ENCODE data around the gene PSKH1. TPM values are rescaled to one million over a fixed set of nuclear protein-coding genes. Genes with fewer than 3 reads are reported as not detected.

PSKH1 gene
- total and polyA plus RNA-seq, 4 donors: 15.2 to 30.4 (median 22.9) TPM

DNA sequence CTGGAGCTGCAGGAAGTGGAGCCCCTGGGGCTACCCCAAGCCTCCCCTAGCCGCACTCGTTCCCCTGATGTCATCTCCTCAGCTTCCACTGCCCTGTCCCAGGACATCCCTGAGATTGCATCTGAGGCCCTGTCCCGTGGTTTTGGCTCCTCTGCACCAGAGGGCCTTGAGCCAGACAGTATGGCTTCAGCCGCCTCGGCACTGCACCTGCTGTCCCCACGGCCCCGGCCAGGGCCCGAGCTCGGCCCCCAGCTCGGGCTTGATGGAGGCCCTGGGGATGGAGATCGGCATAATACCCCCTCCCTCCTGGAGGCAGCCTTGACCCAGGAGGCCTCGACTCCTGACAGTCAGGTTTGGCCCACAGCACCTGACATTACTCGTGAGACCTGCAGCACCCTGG is 12.5 kb upstream of the PSKH1 start:
- peaks cover 0 to 18% of the 10 kb centered on the region in 2 donors for H3K36me3 ChIP-seq (ENCODE audit: control insufficient read depth in 1 of 2, insufficient read depth in 2 of 2, low read length in 1 of 2)
- H3K4me1 ChIP-seq (ENCODE audit: control insufficient read depth in 1 of 2, insufficient read depth in 2 of 2, low read length in 2 of 2): no peaks in the 10 kb centered on the region
- ATAC-seq (ENCODE audit: low FRiP score) (no peak), DNase-seq (no peak)
- no peaks in the 10 kb centered on the region for H3K9me3 ChIP-seq (ENCODE audit: control insufficient read depth, low read length)
- H3K27me3 ChIP-seq (ENCODE audit: control insufficient read depth in 1 of 2, insufficient read depth in 2 of 2, low read length in 1 of 2): no peaks in the 10 kb centered on the region
- intact Hi-C loops (cut with DNase I): loop anchor here in 1 of 2 donors (5.0 kb wide), 1 partner anchor 38 kb away; the partner anchor contains the start of gene THAP11
- 89 to 93% methylated on average over 13 of the region's 13 CpGs for WGBS, 2 donors
- no peak overlapping the region for H3K27ac ChIP-seq (ENCODE audit: low read depth in 1 of 2, low read length in 2 of 2)
- H3K4me3 ChIP-seq (ENCODE audit: low read length in 2 of 2): no peak overlapping the region

DNA sequence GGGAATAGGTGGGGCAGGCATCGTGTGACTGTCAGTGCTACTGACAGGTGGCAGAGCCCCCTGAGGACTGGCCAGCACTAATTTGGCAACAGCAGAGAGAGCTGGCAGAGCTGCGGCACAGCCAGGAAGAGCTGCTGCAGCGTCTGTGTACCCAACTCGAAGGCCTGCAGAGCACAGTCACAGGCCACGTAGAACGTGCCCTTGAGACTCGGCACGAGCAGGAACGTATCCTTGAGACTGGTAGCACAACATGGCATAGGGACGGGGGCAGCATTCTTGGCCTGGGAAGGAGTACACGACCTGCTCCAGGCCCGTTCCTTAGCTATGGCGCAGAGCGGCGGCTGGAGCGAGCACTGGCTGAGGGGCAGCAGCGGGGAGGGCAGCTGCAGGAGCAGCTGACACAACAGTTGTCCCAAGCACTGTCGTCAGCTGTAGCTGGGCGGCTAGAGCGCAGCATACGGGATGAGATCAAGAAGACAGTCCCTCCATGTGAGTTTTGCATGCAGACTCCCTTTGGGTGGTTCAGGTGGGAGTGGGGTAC is 11.4 kb upstream of the PSKH1 start:
- Histone ChIP-seq H3K27ac (ENCODE audit: low read depth in 1 of 2, low read length in 2 of 2) (no peak overlapping the region), H3K27me3 (ENCODE audit: control insufficient read depth in 1 of 2, insufficient read depth in 2 of 2, low read length in 1 of 2) (no peaks in the 10 kb centered on the region), H3K9me3 (ENCODE audit: control insufficient read depth, low read length) (no peaks in the 10 kb centered on the region), H3K4me1 (ENCODE audit: control insufficient read depth in 1 of 2, insufficient read depth in 2 of 2, low read length in 2 of 2) (no peaks in the 10 kb centered on the region), H3K36me3 (ENCODE audit: control insufficient read depth in 1 of 2, insufficient read depth in 2 of 2, low read length in 1 of 2) (peaks cover 0 to 18% of the 10 kb centered on the region in 2 donors), H3K4me3 (ENCODE audit: low read length in 2 of 2) (no peak overlapping the region)
- WGBS, 2 donors: 88 to 89% methylated on average over 21 of the region's 21 CpGs
- intact Hi-C loops (cut with DNase I): loop anchor here in 1 of 2 donors (5.0 kb wide), 1 partner anchor 39 kb away; the partner anchor contains the start of gene THAP11
- no peak for ATAC-seq (ENCODE audit: low FRiP score)
- no peak for DNase-seq

DNA sequence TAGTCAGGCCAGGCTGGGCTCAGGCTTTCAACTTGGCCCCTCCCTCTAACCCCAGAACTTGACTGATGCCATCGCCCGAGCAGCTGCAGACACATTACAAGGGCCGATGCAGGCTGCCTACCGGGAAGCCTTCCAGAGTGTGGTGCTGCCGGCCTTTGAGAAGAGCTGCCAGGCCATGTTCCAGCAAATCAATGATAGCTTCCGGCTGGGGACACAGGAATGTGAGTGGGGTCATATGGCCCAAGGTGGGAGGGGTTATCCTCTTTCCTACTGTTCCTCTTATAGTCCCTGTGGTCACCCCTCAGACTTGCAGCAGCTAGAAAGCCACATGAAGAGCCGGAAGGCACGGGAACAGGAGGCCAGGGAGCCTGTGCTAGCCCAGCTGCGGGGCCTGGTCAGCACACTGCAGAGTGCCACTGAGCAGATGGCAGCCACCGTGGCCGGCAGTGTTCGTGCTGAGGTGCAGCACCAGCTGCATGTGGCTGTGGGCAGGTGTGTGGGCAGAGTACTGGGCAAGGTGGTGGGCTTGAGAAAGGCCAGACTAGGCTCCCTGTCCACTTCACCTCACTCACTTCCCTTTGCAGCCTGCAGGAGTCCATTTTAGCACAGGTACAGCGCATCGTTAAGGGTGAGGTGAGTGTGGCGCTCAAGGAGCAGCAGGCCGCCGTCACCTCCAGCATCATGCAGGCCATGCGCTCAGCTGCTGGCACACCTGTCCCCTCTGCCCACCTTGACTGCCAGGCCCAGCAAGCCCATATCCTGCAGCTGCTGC is 10.5 kb upstream of the PSKH1 start:
- Histone ChIP-seq H3K4me3 (ENCODE audit: low read length in 2 of 2) (no peak overlapping the region), H3K9me3 (ENCODE audit: control insufficient read depth, low read length) (no peaks in the 10 kb centered on the region), H3K36me3 (ENCODE audit: control insufficient read depth in 1 of 2, insufficient read depth in 2 of 2, low read length in 1 of 2) (peaks cover 0 to 16% of the 10 kb centered on the region in 2 donors), H3K4me1 (ENCODE audit: control insufficient read depth in 1 of 2, insufficient read depth in 2 of 2, low read length in 2 of 2) (no peaks in the 10 kb centered on the region), H3K27ac (ENCODE audit: low read depth in 1 of 2, low read length in 2 of 2) (no peak overlapping the region), H3K27me3 (ENCODE audit: control insufficient read depth in 1 of 2, insufficient read depth in 2 of 2, low read length in 1 of 2) (no peaks in the 10 kb centered on the region)
- DNase-seq: no peak
- WGBS, 2 donors: 65 to 70% methylated on average over 18 of the region's 18 CpGs
- intact Hi-C loops (cut with DNase I): loop anchor here in 1 of 2 donors (5.0 kb wide), 1 partner anchor 40 kb away; the partner anchor contains the start of gene THAP11
- ATAC-seq (ENCODE audit: low FRiP score): no peak

DNA sequence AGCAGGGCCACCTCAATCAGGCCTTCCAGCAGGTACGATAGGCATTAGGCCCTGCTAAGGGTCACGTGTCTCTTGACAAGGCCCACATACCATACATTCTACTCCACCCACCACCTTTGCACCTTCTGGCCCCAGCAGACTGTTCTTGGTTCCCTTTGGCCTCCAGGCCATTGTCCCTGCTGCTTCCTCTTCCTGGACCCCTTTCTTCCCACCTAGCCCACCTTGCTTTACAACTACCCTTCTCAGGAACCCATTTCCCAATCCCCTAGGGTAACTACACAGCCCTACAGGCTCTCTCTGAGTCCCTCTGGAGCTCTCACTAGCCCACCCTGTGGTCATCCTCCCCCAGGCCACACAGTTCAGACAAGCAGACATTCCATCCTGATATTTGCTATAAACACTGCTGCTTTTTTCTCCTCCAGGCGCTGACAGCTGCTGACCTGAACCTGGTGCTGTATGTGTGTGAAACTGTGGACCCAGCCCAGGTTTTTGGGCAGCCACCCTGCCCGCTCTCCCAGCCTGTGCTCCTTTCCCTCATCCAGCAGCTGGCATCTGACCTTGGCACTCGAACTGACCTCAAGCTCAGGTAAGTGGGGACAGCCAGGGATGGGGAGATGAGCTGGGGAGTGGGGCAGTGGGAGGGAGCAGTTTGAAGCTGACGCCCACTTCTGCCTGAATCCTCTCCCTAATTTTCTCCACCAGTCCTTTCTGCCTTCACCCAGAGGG is 9.7 kb upstream of the PSKH1 start:
- peaks cover 0 to 12% of the 10 kb centered on the region in 2 donors for H3K36me3 ChIP-seq (ENCODE audit: control insufficient read depth in 1 of 2, insufficient read depth in 2 of 2, low read length in 1 of 2)
- no peaks in the 10 kb centered on the region for H3K4me1 ChIP-seq (ENCODE audit: control insufficient read depth in 1 of 2, insufficient read depth in 2 of 2, low read length in 2 of 2)
- H3K27me3 ChIP-seq (ENCODE audit: control insufficient read depth in 1 of 2, insufficient read depth in 2 of 2, low read length in 1 of 2): no peaks in the 10 kb centered on the region
- whole genome bisulfite sequencing, 2 donors: 71 to 72% methylated on average over 6 of the region's 6 CpGs
- intact Hi-C loops (cut with DNase I): loop anchor here in 1 of 2 donors (5.0 kb wide), 1 partner anchor 41 kb away; the partner anchor contains the start of gene THAP11
- no peaks in the 10 kb centered on the region for H3K9me3 ChIP-seq (ENCODE audit: control insufficient read depth, low read length)
- H3K4me3 ChIP-seq (ENCODE audit: low read length in 2 of 2): no peak overlapping the region
- ATAC-seq (ENCODE audit: low FRiP score): no peak
- H3K27ac ChIP-seq (ENCODE audit: low read depth in 1 of 2, low read length in 2 of 2): no peak overlapping the region
- no peak for DNase-seq

DNA sequence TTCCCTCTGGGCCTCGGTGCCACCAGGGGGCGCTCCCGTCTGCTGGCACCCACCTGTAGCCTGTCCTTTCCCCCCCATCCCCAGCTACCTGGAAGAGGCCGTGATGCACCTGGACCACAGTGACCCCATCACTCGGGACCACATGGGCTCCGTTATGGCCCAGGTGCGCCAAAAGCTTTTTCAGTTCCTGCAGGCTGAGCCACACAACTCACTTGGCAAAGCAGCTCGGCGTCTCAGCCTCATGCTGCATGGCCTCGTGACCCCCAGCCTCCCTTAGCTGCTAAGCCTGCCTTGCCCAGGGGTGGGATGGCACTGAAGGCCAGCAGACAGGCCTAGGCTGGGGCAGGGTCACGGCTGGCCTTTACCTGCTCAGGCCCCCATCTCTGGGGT is 9.2 kb upstream of the PSKH1 start:
- intact Hi-C loops (cut with DNase I): loop anchor here (1.0 to 5.0 kb wide), 3 partner anchors 42 to 44 kb away; partner anchors contain the start of gene THAP11 (in 1 of the 2)
- Histone ChIP-seq H3K36me3 (ENCODE audit: control insufficient read depth in 1 of 2, insufficient read depth in 2 of 2, low read length in 1 of 2) (peaks cover 0 to 12% of the 10 kb centered on the region in 2 donors), H3K4me1 (ENCODE audit: control insufficient read depth in 1 of 2, insufficient read depth in 2 of 2, low read length in 2 of 2) (no peaks in the 10 kb centered on the region), H3K27me3 (ENCODE audit: control insufficient read depth in 1 of 2, insufficient read depth in 2 of 2, low read length in 1 of 2) (no peaks in the 10 kb centered on the region), H3K9me3 (ENCODE audit: control insufficient read depth, low read length) (no peaks in the 10 kb centered on the region), H3K27ac (ENCODE audit: low read depth in 1 of 2, low read length in 2 of 2) (peak overlapping the region in 1 of 2 donors; percentile 6), H3K4me3 (ENCODE audit: low read length in 2 of 2) (no peak overlapping the region)
- 58% methylated on average over 11 of the region's 11 CpGs for WGBS, 2 donors
- DNase-seq (peak; percentile 70 to 89), ATAC-seq (ENCODE audit: low FRiP score) (peak; percentile 62)

DNA sequence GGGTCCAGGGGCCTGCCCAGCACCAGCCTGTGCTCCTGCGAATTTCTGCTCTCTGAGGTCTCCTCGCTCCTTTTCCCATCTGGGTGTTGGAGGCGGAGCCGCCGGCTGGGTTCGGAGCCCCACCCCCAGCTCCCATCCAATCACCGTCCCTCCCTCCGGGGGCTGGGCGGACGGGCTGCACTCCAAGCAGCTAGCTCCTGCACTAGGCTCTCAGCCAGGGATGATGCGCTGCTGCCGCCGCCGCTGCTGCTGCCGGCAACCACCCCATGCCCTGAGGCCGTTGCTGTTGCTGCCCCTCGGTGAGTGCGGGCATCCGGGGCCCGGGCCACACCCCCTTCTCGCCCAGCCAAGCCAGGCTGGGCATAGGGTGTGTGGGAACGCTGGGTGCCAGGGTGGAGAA is 8.4 kb upstream of the PSKH1 start, which contains the start of gene NRN1L:
NRN1L (plus strand) TSS at position 202 of the 400 bp plus-strand sequence; CDS start at position 221, 19 bp downstream.
- ATAC-seq (ENCODE audit: low FRiP score) (peak; percentile 92), DNase-seq (peak; percentile 91 to 96)
- H3K36me3 ChIP-seq (ENCODE audit: control insufficient read depth in 1 of 2, insufficient read depth in 2 of 2, low read length in 1 of 2): peaks cover 0 to 12% of the 10 kb centered on the region in 2 donors
- whole genome bisulfite sequencing, 2 donors: 5 to 10% methylated on average over 21 to 22 of the region's 22 CpGs
- H3K27me3 ChIP-seq (ENCODE audit: control insufficient read depth in 1 of 2, insufficient read depth in 2 of 2, low read length in 1 of 2): no peaks in the 10 kb centered on the region
- intact Hi-C loops (cut with DNase I): loop anchor here (1.0 to 5.0 kb wide), 3 partner anchors 42 to 44 kb away; partner anchors contain the start of gene THAP11 (in 1 of the 2)
- H3K27ac ChIP-seq (ENCODE audit: low read depth in 1 of 2, low read length in 2 of 2): peak within 1 kb of the TSS in 1 of 2 donors; percentile 19
- no peaks in the 10 kb centered on the region for H3K4me1 ChIP-seq (ENCODE audit: control insufficient read depth in 1 of 2, insufficient read depth in 2 of 2, low read length in 2 of 2)
- no peak within 1 kb of the TSS for H3K4me3 ChIP-seq (ENCODE audit: low read length in 2 of 2)
- no peaks in the 10 kb centered on the region for H3K9me3 ChIP-seq (ENCODE audit: control insufficient read depth, low read length)

DNA sequence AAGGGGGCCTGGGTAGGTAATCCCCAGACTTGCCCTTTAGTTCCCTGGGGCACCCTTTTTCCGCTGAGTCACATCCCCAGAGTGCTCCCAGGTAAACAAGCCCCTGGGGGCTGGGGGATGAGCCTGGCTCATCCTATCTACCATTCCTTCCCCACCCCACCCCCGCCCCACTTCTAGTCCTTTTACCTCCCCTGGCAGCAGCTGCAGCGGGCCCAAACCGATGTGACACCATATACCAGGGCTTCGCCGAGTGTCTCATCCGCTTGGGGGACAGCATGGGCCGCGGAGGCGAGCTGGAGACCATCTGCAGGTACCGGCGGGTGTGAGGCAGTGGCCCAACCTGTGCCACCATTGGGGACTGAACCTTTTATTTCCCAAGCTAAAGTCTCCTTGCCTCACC is 7.5 kb upstream of the PSKH1 start:
- Histone ChIP-seq H3K27ac (ENCODE audit: low read depth in 1 of 2, low read length in 2 of 2) (peak overlapping the region in 1 of 2 donors; percentile 2), H3K4me1 (ENCODE audit: control insufficient read depth in 1 of 2, insufficient read depth in 2 of 2, low read length in 2 of 2) (no peaks in the 10 kb centered on the region), H3K27me3 (ENCODE audit: control insufficient read depth in 1 of 2, insufficient read depth in 2 of 2, low read length in 1 of 2) (no peaks in the 10 kb centered on the region), H3K9me3 (ENCODE audit: control insufficient read depth, low read length) (no peaks in the 10 kb centered on the region), H3K4me3 (ENCODE audit: low read length in 2 of 2) (no peak overlapping the region), H3K36me3 (ENCODE audit: control insufficient read depth in 1 of 2, insufficient read depth in 2 of 2, low read length in 1 of 2) (peaks cover 0 to 12% of the 10 kb centered on the region in 2 donors)
- intact Hi-C loops (cut with DNase I): no loop called here
- DNase-seq: no peak
- no peak for ATAC-seq (ENCODE audit: low FRiP score)
- WGBS, 2 donors: 90 to 92% methylated on average over 12 of the region's 12 CpGs

DNA sequence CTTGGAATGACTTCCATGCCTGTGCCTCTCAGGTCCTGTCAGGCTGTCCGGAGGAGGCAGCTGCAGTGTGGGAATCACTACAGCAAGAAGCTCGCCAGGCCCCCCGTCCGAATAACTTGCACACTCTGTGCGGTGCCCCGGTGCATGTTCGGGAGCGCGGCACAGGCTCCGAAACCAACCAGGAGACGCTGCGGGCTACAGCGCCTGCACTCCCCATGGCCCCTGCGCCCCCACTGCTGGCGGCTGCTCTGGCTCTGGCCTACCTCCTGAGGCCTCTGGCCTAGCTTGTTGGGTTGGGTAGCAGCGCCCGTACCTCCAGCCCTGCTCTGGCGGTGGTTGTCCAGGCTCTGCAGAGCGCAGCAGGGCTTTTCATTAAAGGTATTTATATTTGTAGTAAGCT is 7.1 kb upstream of the PSKH1 start:
- H3K27ac ChIP-seq (ENCODE audit: low read depth in 1 of 2, low read length in 2 of 2): no peak overlapping the region
- no peak for ATAC-seq (ENCODE audit: low FRiP score)

More for the DNA sequence above, 7.1 kb upstream of the PSKH1 start:
- WGBS, 2 donors: 91 to 93% methylated on average over 19 of the region's 19 CpGs
- Histone ChIP-seq H3K4me3 (ENCODE audit: low read length in 2 of 2) (no peak overlapping the region), H3K9me3 (ENCODE audit: control insufficient read depth, low read length) (no peaks in the 10 kb centered on the region), H3K4me1 (ENCODE audit: control insufficient read depth in 1 of 2, insufficient read depth in 2 of 2, low read length in 2 of 2) (no peaks in the 10 kb centered on the region), H3K27me3 (ENCODE audit: control insufficient read depth in 1 of 2, insufficient read depth in 2 of 2, low read length in 1 of 2) (no peaks in the 10 kb centered on the region), H3K36me3 (ENCODE audit: control insufficient read depth in 1 of 2, insufficient read depth in 2 of 2, low read length in 1 of 2) (peaks cover 0 to 9% of the 10 kb centered on the region in 2 donors)
- intact Hi-C loops (cut with DNase I): no loop called here
- no peak for DNase-seq
